GM21619 (cell line): ENCODE data around the gene OTULIN.

ENCODE experiments used
- ATAC-seq: cut with Tn5 transposase; IDR thresholded peaks from one replicate; pipeline ENCODE4 v1.9.1; 2021; ENCODE audit not compliant: unreplicated experiment

Gene OTULIN

DNA sequence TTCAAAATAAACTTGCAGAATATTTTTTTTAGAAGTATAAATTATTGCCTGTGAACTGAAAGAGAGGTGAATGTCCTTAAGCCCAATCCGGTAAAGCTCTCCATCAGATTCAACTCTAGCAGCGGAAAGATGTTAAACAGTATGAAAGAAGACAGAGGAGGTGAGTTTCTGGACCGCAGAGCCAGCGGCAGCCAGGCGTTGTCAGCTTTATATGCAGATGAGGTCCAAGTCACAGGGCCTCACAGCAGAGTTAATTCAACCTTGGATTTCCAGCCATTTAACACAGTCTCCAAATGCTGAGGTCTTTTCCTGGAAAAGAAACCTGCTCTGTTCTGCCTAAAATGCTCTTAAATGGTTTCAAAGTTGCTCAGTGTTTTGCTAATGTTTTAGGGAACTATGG is 75.5 kb downstream of the OTULIN start:
- ATAC-seq, result no peak

- no peak for ATAC-seq
Observed at GRCh38 chr5:14741131-14741530, 76.6 kb downstream of the OTULIN start.

DNA sequence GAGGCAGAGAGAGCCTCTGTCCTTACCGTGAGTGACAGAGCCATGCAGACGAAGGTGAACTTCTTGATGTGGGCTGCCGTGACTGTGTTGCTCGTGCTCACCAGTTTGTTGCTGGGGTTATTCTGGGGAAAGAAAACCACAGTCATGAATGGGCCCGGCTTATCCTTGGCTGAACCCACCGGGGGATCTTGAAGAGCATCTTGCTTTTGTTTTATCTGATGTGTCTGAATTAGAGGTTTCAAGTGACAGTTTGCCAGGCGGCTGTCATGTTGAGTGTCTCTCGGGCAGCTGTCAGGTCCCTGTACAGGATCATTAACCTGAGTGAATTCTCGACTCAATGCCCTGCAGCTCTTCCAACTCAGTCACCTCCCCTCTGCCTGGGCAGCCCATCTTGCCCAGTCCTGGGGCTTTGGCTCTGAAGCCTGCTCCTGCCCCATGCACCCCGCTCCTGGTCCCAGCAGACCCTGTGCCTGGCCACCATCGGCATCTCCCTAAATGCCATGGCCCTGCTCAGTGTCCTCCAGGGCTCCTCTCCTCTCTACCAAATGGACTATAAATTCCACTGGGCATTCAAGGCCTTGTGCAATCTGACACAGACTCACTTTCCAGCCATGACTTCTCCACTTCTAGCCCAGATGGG is 77.4 kb downstream of the OTULIN start:
- no peak for ATAC-seq

- ATAC-seq, result no peak
Observed at GRCh38 chr5:14742498-14742897, 78.0 kb downstream of the OTULIN start.

DNA sequence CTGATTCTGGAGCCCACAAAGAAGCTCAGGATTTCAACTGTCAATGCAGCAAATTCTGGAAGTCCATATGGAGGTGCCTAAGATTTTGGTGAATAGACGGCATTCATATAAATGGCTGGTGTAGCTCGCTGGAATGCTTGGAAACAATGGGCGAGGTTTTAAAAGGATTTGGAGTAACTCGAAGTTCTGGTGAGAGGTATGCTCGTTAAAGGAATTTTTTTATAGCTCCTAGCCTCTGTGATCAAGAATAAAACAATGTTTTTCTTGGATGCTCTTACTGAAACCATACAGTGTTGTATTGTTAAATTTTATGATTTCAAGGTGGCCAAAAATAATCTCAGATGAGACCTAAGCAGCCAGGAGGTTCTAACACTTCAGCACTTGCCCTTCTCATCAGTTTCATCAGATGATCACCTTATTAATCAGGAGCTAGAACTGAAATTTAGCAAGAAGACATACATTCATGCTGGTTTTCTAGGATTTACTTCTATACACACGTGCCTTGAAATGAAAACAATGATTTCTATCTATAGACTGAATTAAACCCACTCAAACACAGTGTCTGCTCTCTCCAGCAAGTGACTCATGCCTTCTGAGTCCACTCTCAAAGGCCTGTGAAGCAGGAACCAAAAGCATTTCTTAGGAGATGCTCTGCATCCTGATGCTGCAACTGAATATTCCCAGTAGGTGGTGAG is 79.2 kb downstream of the OTULIN start:
- peak; percentile 26 for ATAC-seq

DNA sequence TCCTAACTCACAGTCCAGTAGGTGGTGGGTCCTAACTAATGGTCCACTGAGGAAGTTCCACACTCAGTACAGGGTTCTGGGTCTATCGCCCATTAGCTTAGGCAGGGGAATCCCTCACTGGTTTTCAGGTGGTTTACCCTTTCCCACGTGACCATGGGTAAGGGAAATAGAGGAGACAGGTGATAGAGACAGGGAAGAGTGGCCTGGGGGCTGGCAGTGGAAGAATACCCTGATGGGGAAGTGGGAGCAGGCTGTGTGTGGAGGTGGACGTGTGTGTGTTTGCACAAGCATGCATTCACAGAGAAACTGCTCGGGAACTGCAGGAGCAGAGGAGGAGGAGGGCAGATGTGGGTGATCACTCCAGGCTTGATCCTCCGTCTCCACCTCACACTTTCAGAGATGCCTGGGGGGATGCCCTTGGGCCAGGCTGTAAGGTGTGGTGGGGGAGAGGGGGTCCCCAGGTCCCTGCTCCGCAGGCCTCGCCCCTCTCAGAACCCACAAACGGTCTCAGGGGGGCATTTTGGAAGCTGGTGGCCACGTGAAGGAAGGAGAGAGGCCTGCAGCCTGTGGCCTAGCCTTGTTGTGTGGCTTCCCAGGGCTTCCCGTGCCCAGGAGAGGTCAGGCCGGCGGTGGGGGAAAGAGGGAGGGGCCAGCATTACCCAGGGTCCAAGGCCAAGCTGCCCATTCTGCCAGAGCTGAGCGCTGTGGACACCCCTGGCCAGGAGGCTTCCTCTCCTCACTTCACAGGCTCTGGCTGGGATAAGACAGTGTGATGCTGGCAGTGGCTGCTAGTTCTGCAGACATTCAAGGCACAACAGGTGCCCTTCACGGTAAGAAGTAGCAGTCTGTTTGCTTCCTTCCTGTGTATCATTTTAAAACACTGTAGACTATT is 80.0 kb downstream of the OTULIN start:
- peak; percentile 54 for ATAC-seq

DNA sequence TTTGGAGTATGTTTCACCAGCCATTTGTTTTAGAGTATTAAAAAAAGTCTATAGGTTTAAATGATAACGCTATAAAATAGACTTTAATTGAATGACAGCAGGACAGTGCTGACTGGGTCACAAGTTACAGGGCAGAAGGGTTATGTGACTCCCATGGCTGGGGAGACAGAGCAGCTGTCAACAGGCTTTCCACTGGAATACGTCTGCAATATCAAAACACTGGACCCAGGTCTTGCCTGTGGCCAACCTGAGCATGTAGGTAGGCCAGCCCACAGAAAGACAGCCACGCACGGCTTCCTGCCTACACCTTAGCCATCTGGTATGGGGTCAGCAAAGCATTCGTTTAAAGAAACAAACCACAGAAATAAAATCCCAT is 80.7 kb downstream of the OTULIN start:
- peak; percentile 7 for ATAC-seq

GRCh38 chr5:14745753-14746152 is 81.2 kb downstream of the OTULIN start:
- ATAC-seq, result no peak

DNA sequence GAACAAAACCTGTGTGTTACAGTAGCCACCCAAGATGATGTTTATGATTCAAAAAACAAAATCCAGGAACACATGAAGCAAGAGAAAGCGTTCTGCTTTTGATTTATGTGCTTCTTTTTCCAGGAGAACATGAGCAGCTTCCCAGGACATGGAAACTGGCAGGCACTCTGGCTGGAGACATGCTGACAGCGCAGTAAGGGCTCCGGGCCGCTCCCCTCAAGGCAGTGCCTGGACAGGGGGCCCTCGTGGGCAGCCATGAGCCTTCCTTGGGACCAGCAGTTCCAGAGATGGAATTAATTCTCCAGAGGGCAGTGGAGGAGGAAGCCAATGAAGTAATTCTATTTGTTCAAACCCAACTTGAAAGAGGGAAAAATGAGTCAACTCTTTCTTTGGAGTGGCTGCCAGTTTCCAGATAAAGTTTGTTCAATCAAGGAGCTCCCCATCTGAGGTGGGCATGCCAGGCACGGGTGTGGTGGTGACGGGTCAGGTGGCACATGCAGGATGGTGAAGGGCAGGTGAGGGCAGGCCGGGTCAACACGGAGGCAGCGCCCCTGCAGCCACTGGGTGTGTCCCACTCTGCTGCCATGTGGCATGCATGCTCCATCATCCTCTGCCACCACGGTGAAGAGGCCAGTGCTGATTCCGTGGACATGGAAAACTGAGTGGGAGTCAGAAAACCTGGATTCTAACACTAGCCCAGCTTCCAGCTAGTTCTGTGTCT is 83.8 kb downstream of the OTULIN start:
- ATAC-seq, result no peak
